ENCODE results near the gene ALOX12.
"Not testable (repeated sequence)": the region's sequence is repeated elsewhere in the genome, so short reads cannot be mapped to it uniquely, and the experiment has no call there.

ALOX12 gene, protein sequence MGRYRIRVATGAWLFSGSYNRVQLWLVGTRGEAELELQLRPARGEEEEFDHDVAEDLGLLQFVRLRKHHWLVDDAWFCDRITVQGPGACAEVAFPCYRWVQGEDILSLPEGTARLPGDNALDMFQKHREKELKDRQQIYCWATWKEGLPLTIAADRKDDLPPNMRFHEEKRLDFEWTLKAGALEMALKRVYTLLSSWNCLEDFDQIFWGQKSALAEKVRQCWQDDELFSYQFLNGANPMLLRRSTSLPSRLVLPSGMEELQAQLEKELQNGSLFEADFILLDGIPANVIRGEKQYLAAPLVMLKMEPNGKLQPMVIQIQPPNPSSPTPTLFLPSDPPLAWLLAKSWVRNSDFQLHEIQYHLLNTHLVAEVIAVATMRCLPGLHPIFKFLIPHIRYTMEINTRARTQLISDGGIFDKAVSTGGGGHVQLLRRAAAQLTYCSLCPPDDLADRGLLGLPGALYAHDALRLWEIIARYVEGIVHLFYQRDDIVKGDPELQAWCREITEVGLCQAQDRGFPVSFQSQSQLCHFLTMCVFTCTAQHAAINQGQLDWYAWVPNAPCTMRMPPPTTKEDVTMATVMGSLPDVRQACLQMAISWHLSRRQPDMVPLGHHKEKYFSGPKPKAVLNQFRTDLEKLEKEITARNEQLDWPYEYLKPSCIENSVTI

GRCh38 chr17:6995500-6996255 lies at the start of gene ALOX12:
ALOX12 (plus strand) TSS chr17:6996049; CDS start chr17:6996118, 69 bp downstream.
- DNase-seq, result no peak

DNA sequence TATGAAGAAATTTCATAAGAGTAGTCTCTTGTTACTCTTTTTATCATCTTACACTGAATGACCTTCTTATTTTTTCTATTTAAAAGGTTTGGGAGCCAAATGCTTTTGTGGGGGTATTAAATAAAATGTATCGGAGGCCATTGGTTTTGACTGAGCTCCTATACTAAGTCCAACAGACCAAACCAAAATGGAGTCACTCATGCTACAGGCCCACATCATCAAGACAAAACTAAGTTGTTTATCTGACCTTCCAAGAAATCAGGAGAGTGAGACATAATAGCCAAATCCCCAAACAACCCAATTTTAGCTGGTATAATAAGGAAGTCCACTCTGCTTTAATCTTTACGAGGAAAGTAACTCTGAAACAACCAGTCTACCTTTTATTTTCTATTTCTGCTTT lies 48.1 kb upstream of the ALOX12 start:
- no peak for DNase-seq

DNA sequence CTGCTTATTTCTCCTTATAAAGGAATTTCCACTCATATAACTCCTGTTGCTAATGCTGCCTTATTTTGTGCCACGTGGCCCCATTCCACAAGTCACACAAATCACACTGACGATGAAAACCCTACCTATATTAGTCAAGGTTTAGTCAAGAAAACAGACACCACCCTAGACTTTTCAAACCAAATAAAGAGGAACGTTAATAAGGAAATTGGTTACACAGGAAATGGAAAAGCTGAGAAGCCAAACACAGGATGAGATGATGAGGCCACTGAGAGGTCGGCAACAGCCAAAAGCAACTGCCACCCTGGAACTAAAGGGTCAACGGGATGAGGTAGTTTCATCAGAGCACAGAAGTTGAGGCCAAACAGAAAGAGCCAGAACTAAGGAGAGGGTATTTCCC lies 47.3 kb upstream of the ALOX12 start:
- DNase-seq, result no peak

DNA sequence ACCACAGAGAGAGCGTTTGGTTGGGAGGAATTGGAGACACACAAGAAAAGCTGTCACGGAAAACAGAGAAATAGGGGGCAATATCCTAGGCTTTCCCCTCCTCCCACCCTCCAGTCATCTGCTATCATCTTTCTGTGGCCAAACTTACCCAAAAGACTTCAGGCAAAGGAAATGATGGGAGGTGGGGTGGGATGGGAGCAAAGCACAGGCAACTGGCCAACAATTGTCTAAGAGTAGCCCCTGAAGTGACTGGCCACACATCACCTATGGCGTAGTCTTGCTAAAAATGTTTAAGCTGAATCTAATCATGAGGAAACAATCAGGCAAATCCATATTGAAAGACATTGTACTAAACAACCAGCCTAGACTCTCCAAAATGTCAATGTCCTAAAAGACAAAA lies 46.9 kb upstream of the ALOX12 start:
- DNase-seq, result no peak

DNA sequence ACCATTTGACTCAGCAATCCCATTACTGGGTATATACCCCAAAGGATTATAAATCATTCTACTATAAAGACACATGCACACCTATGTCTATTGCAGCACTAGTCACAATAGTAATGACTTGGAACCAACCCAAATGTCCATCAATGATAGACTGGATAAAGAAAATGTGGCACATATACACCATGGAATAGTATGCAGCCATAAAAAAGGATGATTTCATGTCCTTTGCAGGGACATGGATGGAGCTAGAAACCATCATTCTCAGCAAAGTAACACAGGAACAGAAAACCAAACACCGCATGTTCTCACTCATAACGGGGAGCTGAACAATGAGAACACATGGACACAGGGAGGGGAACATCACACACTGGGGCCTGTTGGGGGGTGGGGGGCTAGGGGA lies 44.9 kb upstream of the ALOX12 start:
- not testable (repeated sequence) for DNase-seq

- DNase-seq, result no peak
These were observed 42.2 kb upstream of the ALOX12 start for GRCh38 chr17:6953689-6954088.

- no peak for DNase-seq
These were observed 36.1 kb upstream of the ALOX12 start for GRCh38 chr17:6959700-6960099.

DNA sequence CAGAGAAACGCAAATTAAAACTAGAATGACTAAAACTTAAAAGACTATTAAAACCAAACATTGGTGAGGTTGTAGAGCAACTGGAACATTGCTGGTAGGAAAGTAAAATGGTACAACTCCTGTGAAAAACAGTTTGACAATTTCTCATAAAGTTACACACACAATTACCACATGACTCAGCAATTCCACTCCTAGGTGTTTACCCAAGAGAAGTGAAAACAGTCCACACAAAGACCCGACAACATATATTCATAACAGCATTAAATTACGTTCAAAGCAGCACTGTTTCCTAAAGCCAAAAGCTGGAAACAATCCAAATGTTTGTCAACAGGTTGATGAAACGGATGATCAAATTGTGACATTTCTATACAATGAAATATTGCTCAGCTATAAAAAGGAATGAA lies 26.5 kb upstream of the ALOX12 start:
- DNase-seq, result no peak

DNA sequence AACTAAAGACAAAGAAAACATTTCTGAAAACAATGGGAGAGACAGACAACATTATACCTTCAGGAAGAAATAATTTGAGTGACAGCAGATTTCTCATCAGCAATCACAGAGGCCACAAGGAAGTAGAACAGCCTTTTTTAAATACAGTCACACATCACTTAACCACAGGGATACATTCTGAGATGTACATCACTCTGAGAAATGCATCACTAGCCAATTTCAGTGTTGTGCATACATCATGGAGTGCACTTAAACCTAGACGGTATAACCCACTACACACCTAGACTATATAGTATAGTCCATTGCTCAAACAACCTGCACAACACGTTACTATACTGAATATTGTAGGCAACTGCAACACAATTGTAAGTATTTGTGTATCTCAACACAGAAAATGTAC lies 24.9 kb upstream of the ALOX12 start:
- DNase-seq, result no peak

GRCh38 chr17:6979440-6979839 lies 16.4 kb upstream of the ALOX12 start:
- not testable (repeated sequence) for DNase-seq

- DNase-seq, result no peak
These were observed 14.4 kb upstream of the ALOX12 start for GRCh38 chr17:6981426-6981825.

- no peak for DNase-seq
These were observed 10.6 kb upstream of the ALOX12 start for GRCh38 chr17:6985266-6985665.

DNA sequence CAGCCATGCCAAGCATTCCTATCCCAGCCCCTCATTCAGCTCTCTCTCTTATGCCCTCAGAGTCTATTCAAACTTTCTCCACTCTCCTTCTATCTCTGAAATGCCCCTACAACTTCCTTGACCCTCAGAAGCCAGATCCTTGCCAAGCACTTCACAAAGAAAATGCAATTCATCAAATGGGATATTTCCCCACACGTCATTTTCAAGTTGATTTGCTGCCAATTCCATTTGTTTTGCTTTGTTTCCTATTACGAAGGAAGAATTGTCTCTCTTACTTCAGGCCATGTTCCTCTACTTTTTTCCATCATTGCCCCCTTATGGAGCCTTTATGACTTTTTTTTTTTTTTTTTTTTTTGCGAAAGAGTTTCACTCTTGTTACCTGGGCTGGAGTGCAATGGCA lies 9.2 kb upstream of the ALOX12 start:
- no peak for DNase-seq

GRCh38 chr17:6989779-6990178 lies 6.1 kb upstream of the ALOX12 start:
- DNase-seq, result no peak

- DNase-seq, result not testable (repeated sequence)
These were observed 2.2 kb upstream of the ALOX12 start for GRCh38 chr17:6993613-6994056.

DNA sequence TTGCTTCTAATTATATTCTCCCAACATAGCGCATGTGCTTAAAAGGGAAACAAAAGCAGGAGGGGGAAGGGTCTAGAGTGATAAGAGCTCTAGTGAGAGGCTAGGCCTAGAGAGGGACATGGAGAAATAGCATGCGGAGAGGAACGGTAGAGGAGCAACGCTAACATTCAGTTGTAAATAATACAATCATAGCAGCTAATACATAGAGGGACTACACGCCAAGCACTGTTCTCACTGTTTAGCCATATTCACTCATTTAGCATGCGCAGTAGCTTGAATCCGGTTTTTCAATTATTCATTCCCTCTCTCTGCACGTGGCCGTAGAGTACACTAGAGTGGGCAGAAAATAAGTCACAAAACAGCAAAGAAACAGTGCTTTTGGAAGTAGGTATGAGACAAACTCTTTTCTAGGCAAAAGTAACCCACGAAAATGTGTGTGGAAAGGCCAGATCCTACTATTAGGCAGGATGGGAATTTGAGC lies 1.7 kb upstream of the ALOX12 start:
- no peak for DNase-seq

DNA sequence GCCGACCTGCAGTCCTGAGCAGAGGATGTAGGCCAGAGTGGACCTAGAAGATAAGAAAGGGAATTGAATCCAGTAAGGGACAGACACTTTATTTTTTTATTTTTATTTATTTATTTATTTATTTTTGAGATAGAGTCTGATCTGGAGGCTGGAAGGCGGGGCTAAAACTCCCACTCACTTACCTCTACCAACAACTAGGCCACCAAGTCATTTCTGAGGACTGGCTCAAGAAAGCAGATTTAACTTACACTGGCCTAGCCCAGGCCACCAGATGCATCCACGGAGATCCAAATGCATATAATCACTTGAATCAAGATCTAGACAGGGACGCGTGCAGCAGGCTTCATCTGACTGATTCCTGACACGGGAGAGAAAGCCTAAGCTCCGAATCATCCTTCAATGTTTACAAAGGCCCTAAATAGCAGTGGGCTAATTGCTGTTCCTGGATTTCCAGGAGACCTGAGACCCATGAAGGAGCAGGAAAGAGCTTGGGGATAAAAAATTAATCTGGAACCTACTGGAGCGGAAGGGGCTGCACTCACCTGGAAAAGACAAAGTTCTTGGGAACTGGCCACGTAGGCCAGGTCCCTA lies 1.1 kb upstream of the ALOX12 start:
- DNase-seq, result no peak

GRCh38 chr17:6996256-6997011 lies 585 bp downstream of the ALOX12 start:
- no peak for DNase-seq

GRCh38 chr17:6997171-6997570 lies 1.3 kb downstream of the ALOX12 start:
- no peak for DNase-seq

GRCh38 chr17:6998855-6999508 lies 3.1 kb downstream of the ALOX12 start:
- DNase-seq, result no peak

- DNase-seq, result peak; percentile 53
These were observed 5.6 kb downstream of the ALOX12 start for GRCh38 chr17:7001318-7001961.

Measured in activated CD4-positive, alpha-beta T cell treated with anti-CD3 and anti-CD28 coated beads, Interleukin-2, amount 50 U/mL, for 1 hour (primary cell).